DND-41 (cell line): ENCODE data around the gene UNC5C.

Source experiments
- ATAC-seq: fragments of 200-7000 bp; cut with Tn5 transposase; 3 replicates; pipeline ENCODE4 v1.9.1; 2021; ENCODE audit warnings: low read depth; ENCODE audit not compliant: insufficient read depth
- DNase-seq: peaks from one replicate; pipeline ENCODE4 v3.0.0-alpha.2; 2020
- H2AFZ ChIP-seq: 2 replicates; pipeline ENCODE4 v1.6.0; 2012; ENCODE audit warnings: low read depth, low read length
- H3K27ac ChIP-seq: 2 replicates; pipeline ENCODE4 v1.5.1; 2012; ENCODE audit warnings: low read length, inconsistent platforms
- H3K27me3 ChIP-seq: fragments of 200-600 bp; sonication (generic); 2 replicates; pipeline ENCODE4 v1.6.0; 2012; ENCODE audit warnings: low read length, mild to moderate bottlenecking, inconsistent platforms; ENCODE audit not compliant: insufficient read depth, poor library complexity
- H3K36me3 ChIP-seq: 2 replicates; pipeline ENCODE4 v1.5.1; 2012; ENCODE audit warnings: low read length, inconsistent platforms; ENCODE audit not compliant: insufficient read depth
- H3K4me1 ChIP-seq: 2 replicates; pipeline ENCODE4 v1.5.1; 2012; ENCODE audit warnings: mild to moderate bottlenecking, low read length; ENCODE audit not compliant: insufficient read depth
- H3K4me2 ChIP-seq: 2 replicates; pipeline ENCODE4 v1.6.0; 2012; ENCODE audit warnings: mild to moderate bottlenecking, moderate library complexity, low read length, inconsistent platforms; ENCODE audit not compliant: insufficient read depth
- H3K4me3 ChIP-seq, 2 experiments: fragments of 200-600 bp in 1 of 2; shearing (Covaris generic) in 1 of 2; 2 replicates each; pipeline ENCODE4 v1.5.1; 2012 to 2016; ENCODE audit warnings: inconsistent platforms in 2 of 2, low read length in 2 of 2, mild to moderate bottlenecking in 2 of 2, low read depth in 1 of 2, moderate library complexity in 1 of 2
- H3K79me2 ChIP-seq: 2 replicates; pipeline ENCODE4 v1.6.0; 2012; ENCODE audit warnings: low read length, inconsistent platforms; ENCODE audit not compliant: insufficient read depth
- H3K9ac ChIP-seq: 2 replicates; pipeline ENCODE4 v1.6.0; 2012; ENCODE audit warnings: low read depth, mild to moderate bottlenecking, inconsistent platforms, low read length, moderate library complexity
- H3K9me3 ChIP-seq: 2 replicates; pipeline ENCODE4 v1.5.1; 2012; ENCODE audit warnings: low read length, moderate library complexity, mild to moderate bottlenecking, inconsistent platforms; ENCODE audit not compliant: insufficient read depth, severe bottlenecking
- H4K20me1 ChIP-seq: 2 replicates; pipeline ENCODE4 v1.6.0; 2012; ENCODE audit warnings: low read length; ENCODE audit not compliant: insufficient read depth
- CTCF ChIP-seq: IDR thresholded peaks from 2 replicates; pipeline ENCODE4 v1.5.1; 2012; ENCODE audit warnings: borderline replicate concordance, low read length, moderate library complexity, mild to moderate bottlenecking; ENCODE audit not compliant: poor library complexity, severe bottlenecking; ENCODE audit errors: extremely low read depth
- EZH2 ChIP-seq: IDR thresholded peaks from 3 replicates; pipeline ENCODE4 v1.6.1; 2012; ENCODE audit warnings: borderline replicate concordance, low read depth, mild to moderate bottlenecking, moderate library complexity, low read length, inconsistent platforms; ENCODE audit not compliant: severe bottlenecking

UNC5C gene

GRCh38 chr4:95224402-95224801 lies 324.4 kb downstream of the UNC5C start:
- H2AFZ ChIP-seq = no peak overlapping the region
- H3K9ac ChIP-seq = no peak overlapping the region
- H3K4me3 ChIP-seq = no peak overlapping the region
- DNase-seq = no peak
- H3K27me3 ChIP-seq = no peaks in the 10 kb centered on the region
- TF ChIP-seq CTCF = no peak
- TF ChIP-seq EZH2 = no peak
- no peak overlapping the region for H3K27ac ChIP-seq
- H3K4me1 ChIP-seq = no peaks in the 10 kb centered on the region
- ATAC-seq = no peak
- no peaks in the 10 kb centered on the region for H3K9me3 ChIP-seq
- no peaks in the 10 kb centered on the region for H3K79me2 ChIP-seq
- no peak overlapping the region for H3K4me2 ChIP-seq
- no peaks in the 10 kb centered on the region for H3K36me3 ChIP-seq
- H4K20me1 ChIP-seq = no peaks in the 10 kb centered on the region

DNA sequence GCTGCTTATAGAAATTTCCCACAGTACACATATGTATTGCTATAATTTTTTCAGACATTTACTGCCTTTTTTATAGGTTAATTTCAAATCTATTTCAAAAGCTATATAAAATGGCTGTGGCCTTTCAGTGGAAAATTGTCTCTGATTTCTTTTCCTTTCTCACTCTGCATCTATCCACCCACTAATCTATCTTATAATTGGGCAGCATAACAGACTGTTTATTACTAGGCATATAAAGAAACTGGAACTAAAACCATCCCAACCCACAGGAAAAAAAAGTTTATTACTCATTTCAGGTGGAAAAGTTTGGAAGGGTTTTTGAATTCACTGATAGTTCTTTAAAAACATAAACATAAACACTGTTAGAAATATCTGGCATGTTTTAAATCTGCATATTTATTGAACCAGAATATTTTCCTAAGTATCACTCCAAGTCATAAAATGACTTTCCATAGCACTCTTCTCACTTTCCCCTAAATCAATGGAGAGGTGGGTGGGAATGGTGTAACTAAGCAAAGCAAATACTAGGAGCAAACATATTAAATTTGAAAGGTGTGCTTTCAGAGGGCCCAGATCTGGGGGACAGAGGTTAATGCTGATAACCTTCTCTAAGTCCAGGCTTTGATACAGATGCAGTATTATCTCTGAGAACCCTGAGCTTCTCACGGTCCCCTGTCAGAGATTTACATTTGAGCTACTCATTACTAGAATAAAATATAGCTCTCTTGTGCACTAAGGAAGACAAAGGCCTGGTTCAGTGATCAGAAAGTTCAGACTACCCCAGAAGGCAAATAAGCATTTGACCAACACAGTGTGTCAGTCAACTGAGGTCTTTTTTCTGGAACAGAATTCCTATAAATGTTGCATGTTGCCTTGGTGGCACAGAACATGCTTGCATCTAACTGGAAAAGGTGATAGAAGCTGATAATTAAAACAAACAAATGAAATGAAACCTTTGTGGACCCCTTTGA lies 328.3 kb downstream of the UNC5C start:
- H3K4me2 ChIP-seq = no peak overlapping the region
- no peak overlapping the region for H3K9ac ChIP-seq
- DNase-seq (no peak), ATAC-seq (no peak)
- H2AFZ ChIP-seq = no peak overlapping the region; the same call in 1 of the 2 replicates
- no peaks in the 10 kb centered on the region for H4K20me1 ChIP-seq
- no peaks in the 10 kb centered on the region for H3K27me3 ChIP-seq
- no peak overlapping the region for H3K27ac ChIP-seq
- TF ChIP-seq EZH2 = no peak
- no peaks in the 10 kb centered on the region for H3K36me3 ChIP-seq
- no peaks in the 10 kb centered on the region for H3K9me3 ChIP-seq
- H3K79me2 ChIP-seq = no peaks in the 10 kb centered on the region
- no peak overlapping the region for H3K4me3 ChIP-seq
- H3K4me1 ChIP-seq = peaks cover 4% of the 10 kb centered on the region; the same call in 1 of the 2 replicates

- no peaks in the 10 kb centered on the region for H3K27me3 ChIP-seq
- H3K36me3 ChIP-seq = no peaks in the 10 kb centered on the region
- no peaks in the 10 kb centered on the region for H3K79me2 ChIP-seq
- DNase-seq (no peak), ATAC-seq (no peak)
- H4K20me1 ChIP-seq = no peaks in the 10 kb centered on the region
- H3K9me3 ChIP-seq = no peaks in the 10 kb centered on the region
- no peak overlapping the region for H3K4me2 ChIP-seq
- no peak overlapping the region for H2AFZ ChIP-seq
- no peak overlapping the region for H3K9ac ChIP-seq
- H3K4me3 ChIP-seq = no peak overlapping the region
- TF ChIP-seq CTCF (no peak), EZH2 (no peak)
- H3K4me1 ChIP-seq = peaks cover 4% of the 10 kb centered on the region; the same call in 1 of the 2 replicates
- H3K27ac ChIP-seq = no peak overlapping the region
Measured at GRCh38 chr4:95219109-95219508, 329.7 kb downstream of the UNC5C start.

- H4K20me1 ChIP-seq = no peaks in the 10 kb centered on the region
- no peaks in the 10 kb centered on the region for H3K9me3 ChIP-seq
- H3K27me3 ChIP-seq = no peaks in the 10 kb centered on the region
- H3K4me1 ChIP-seq = peaks cover 4% of the 10 kb centered on the region; the same call in 1 of the 2 replicates
- DNase-seq (no peak), ATAC-seq (no peak)
- H3K4me2 ChIP-seq = no peak overlapping the region
- H3K27ac ChIP-seq = no peak overlapping the region
- H3K79me2 ChIP-seq = no peaks in the 10 kb centered on the region
- no peak overlapping the region for H3K4me3 ChIP-seq
- no peak for TF ChIP-seq CTCF
- no peak for TF ChIP-seq EZH2
- no peak overlapping the region for H2AFZ ChIP-seq
- no peak overlapping the region for H3K9ac ChIP-seq
- H3K36me3 ChIP-seq = no peaks in the 10 kb centered on the region
Measured at GRCh38 chr4:95217197-95217596, 331.6 kb downstream of the UNC5C start.
